Hematopoietic multipotent progenitor cell treated with erythropoietin and hydrocortisone succinate and interleukin-3 and kit ligand, for 15 days (in vitro differentiated cells): Measurements from ENCODE around the gene KCNG4.
"Not testable (repeated sequence)": the region's sequence is repeated elsewhere in the genome, so short reads cannot be mapped to it uniquely, and the experiment has no call there.

Experiments used
- DNase-seq: peaks from one replicate; pipeline ENCODE4 v3.0.0-alpha.2; 2015; ENCODE audit warnings: low spot score

Gene KCNG4

GRCh38 chr16:84234321-84235241 lies 5.2 kb downstream of the KCNG4 start:
- DNase-seq: no peak

- DNase-seq: no peak
Measured at GRCh38 chr16:84233748-84234147, 6.1 kb downstream of the KCNG4 start.

DNA sequence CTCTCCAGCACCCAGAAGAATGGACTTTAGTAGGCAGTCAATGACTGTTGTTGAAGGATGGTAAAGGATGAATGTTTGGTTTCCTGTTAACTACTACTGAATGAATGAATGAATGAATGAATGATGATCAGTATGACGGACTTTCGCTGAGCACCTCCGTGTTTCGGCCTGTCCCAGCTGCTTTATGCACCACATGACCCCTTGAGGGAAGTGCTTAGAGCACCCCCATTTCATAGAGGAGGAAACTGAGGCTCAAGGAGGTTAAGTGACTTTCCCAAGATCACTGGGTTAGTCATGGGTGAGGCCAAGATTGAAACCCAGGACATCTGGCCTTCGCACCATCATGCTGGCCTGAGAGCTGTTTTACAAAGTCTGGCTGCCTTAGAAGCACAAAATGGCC lies 6.8 kb downstream of the KCNG4 start:
- DNase-seq: no peak

GRCh38 chr16:84232060-84232459 lies 7.8 kb downstream of the KCNG4 start:
- no peak for DNase-seq

- DNase-seq: no peak
Measured at GRCh38 chr16:84229471-84229870, 10.3 kb downstream of the KCNG4 start.

DNA sequence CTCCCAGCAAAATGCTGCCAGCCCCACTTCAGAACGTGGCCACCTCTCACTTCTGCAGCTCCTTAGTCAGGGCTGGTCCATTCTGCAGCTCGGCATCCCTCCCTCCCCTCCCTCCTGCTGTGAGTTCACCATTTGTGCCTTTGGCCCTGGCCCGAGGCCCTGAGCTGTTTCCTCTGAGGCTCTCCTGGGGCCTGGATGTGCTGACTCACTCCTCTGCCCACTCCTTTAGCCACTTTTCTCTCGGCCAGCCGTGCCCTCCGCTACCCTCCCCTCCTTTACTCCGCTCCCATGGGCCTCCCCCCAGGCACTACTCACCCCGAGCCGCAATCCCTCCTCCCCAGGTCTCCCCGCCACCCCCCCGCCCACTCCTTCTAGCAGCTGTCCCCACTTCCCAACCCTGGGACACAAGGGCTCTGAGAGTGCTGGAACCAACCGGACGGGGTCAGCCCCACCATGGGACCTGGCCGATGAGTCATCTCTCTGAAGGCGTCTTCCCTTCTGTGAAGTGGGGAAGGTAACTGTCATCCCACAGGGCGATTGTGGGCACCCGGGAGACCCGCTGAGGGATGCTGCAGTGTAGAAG lies 11.5 kb downstream of the KCNG4 start:
- DNase-seq: no peak

- DNase-seq: no peak
Measured at GRCh38 chr16:84227548-84227947, 12.3 kb downstream of the KCNG4 start.

GRCh38 chr16:84226026-84226425 lies 13.8 kb downstream of the KCNG4 start:
- no peak for DNase-seq

DNA sequence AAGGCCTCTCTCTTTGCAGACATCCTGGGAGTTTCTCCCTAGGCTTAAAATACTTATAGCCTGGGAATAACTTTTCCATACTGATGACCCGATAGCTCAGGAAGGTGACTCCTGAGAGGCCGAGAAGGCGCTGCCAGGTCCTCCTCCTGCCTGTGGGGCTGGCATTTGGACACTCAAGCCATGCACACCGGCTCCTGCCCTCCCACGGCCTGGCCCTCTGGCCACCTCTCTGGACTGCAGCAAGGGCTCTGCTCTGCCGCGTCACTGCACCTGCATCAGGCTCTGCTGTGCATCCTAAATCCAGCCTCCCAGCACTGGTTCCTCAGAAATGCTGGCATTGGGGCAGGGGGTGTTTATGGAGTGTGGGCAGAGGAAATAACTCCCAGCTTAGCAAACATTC lies 14.2 kb downstream of the KCNG4 start:
- DNase-seq: no peak

DNA sequence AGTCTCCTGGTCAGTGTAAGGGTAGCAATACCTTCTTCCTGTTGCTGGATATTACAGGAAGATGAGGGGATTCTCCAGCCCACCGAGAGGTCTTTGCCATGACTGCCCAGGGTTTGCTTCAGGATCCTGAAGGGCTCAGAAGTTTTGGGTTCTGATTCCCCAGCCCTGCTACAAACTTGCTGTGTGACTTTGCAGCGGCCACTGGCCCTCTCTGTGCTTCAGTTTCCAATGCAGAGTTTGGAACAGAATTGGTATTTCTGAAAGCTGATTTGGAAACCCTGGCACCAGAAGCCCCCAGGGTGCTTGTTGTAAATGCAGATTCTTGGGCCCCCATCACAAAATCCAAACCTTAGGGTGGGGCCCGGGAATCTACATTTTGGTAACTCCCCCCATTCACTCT lies 14.7 kb downstream of the KCNG4 start:
- no peak for DNase-seq

- DNase-seq: no peak
Measured at GRCh38 chr16:84224554-84224953, 15.3 kb downstream of the KCNG4 start.

- no peak for DNase-seq
Measured at GRCh38 chr16:84223456-84223855, 16.4 kb downstream of the KCNG4 start.

- no peak for DNase-seq
Measured at GRCh38 chr16:84220851-84221250, 19.0 kb downstream of the KCNG4 start.

DNA sequence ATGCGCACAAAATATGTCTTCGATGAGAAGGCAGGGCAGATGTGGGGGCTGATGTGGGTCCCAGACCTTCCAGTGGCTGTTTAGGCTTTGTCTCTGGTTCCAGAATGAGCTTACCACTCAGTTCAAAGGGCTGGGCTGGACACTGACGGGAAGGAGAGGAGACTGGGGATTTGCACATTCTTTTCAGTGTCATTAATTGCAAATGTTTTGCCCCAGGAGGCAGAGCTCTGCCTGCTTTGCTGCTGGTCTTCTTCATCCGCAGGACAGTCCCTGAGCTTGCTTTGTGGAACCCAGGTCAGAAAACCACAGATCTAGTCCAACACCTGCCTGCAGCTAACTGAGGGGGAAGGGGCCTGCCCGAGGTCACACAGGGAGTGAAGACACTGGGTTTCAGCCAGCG lies 20.9 kb downstream of the KCNG4 start:
- DNase-seq: no peak

- no peak for DNase-seq
Measured at GRCh38 chr16:84218176-84218823, 21.5 kb downstream of the KCNG4 start.

DNA sequence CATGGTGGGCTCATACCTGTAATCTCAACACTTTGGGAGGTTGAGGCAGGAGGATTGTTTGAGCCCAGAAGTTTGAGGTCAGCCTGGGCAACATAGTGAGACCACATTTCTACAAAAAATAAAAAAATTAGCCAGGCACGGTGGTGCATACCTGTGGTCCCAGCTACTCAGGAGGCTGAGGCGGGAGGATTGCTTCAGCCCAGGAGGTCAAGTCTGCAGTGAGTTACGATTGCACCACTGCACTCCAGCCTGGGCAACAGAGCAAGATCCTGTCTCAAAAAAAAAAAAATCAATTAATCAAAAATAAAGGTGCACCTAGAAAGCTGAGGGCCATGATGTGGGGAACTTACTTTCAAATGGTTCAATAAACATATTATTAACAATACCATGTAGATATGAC lies 23.7 kb downstream of the KCNG4 start:
- DNase-seq: not testable (repeated sequence)

DNA sequence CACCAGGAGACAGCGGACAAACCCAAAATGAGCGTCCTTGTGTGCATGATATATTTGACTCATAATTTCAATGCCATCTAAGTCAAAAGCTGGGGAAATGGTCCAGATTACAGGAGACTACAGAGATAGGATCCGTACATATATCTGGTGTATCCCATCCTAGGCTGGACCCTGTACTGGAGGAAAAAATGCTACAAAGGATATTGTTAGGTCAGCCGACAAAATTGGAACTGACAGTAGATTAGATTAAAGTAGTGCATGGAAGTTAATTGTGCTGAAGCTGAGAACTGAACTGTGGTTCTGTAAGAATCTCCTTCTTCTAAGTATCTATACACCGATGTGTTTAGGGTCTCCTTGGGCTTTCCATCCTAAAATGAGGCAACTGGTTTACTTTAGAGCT lies 24.3 kb downstream of the KCNG4 start:
- DNase-seq: no peak

GRCh38 chr16:84214451-84215066 lies 25.3 kb downstream of the KCNG4 start:
- no peak for DNase-seq

DNA sequence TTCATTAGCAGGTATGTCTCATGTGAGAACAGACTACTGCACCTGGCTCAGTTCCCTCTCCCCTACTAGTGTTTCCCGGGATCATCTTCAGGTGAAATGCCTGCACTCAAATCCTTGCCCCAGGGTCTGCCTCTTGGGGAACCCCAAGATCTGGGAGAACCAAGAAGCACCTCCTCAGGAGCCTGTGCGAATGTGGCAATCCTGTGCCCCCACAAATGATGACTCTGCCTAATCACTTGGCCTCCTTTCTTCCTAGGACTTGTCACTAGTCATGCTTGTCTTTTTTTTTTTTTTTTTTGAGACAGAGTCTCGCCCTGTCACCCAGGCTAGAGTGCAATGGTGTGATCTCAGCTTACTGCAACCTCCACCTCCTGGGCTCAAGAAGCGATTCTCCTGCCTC lies 27.2 kb downstream of the KCNG4 start:
- no peak for DNase-seq

DNA sequence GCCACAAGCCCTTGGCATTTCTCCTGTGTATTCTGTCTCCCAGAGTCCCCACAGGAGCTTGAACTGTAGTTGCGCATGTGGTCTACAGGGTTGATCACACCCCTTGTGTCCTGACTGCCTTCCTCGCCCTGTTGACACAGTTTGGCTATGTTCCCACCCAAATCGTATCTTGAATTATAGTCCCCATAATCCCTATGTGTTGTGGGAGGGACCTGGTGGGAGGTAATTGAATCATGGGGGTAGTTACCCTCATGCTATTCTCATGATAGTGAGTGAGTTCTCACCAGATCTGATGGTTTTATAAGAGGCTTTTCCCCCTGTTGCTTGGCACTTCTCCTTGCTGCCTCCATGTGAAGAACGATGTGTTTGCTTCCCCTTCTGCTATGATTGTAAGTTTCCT lies 27.7 kb downstream of the KCNG4 start:
- DNase-seq: no peak

DNA sequence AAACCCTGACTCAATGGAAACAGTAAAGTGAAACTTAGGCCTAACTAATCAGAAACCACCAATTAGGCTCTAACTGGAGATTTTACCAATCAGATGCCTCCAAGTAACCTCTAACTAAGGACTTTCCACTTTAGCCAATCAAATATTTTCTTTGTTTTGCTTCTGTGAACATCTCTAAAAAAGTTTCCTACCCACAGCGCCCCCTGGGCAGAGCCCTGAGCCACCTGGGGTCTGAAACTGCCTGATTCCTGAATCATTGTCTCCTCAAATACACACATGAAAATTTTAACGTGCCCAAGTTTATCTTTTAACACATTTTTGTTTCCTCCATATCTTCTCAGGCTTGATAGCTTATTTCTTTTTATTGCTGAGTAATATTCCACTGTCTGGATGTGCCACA lies 29.8 kb downstream of the KCNG4 start:
- DNase-seq: no peak

GRCh38 chr16:84207879-84208278 lies 31.9 kb downstream of the KCNG4 start:
- no peak for DNase-seq

DNA sequence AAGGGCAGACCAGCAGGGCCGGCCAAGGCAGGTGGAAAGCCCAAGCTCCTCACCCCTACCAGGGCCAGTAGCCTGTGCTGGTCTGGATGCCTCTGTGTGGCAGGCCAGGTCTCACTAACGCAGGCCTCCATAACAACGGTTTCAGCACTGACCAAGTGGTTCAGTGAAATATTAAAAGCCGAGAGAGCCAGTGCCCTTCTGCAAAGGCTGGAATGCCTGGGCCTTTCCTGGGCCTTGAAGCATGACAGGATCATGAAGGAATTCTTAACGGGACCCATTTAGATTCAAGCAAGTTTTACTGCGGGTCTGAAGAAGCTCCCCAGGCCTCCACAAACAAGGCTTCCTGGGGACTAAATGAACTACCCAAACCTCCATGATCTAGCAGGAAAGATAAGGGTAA lies 32.6 kb downstream of the KCNG4 start:
- DNase-seq: no peak
